Measurements from ENCODE around the gene ODR4. TPM values are rescaled to one million over a fixed set of nuclear protein-coding genes. Genes with fewer than 3 reads are reported as not detected.
"Not testable (repeated sequence)": the region's sequence is repeated elsewhere in the genome, so short reads cannot be mapped to it uniquely, and the experiment has no call there.

Gene ODR4
- total and polyA plus RNA-seq, 2 experiments from 2014 or later: 22.8 to 29.2 TPM

DNA sequence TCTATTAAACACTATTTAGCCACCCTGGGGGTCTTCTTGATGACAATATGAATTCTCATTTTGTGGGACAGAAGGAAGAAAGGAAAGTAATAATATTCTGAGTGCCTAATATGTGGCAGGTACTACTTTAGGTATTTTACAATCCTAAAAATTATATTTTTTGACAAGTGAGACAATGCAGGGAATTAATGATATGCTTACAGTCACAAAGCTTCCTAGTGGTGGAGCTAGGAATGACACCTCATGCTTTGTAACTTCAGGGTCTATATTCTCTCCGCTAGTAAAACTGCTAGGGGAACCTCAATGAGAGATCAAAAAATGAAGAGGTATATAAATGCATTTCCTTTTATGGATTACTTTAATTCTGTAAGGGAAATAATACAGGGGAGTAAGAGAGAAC, 44.9 kb upstream of the ODR4 start:
- WGBS (ENCODE audit: low lambda C conversion rate, missing lambda C conversion rate): 100% methylated on average over 1 of the region's 1 CpG
- Histone ChIP-seq H4K20me1 (ENCODE audit: insufficient read depth, poor library complexity, severe bottlenecking) (peaks cover 5% of the 10 kb centered on the region), H3K4me2 (no peak overlapping the region), H3K36me3 (replicated peaks; ENCODE audit: insufficient read depth, low read depth) (no peaks in the 10 kb centered on the region), H3K4me3 (no peak overlapping the region), H3K27ac (no peak overlapping the region), H3K79me2 (no peaks in the 10 kb centered on the region), H3K9me3 (ENCODE audit: low read depth) (no peaks in the 10 kb centered on the region), H2AFZ (no peak overlapping the region), H3K9me2 (replicated peaks; ENCODE audit: insufficient read depth) (no peaks in the 10 kb centered on the region), H3K4me1 (ENCODE audit: insufficient read depth) (no peaks in the 10 kb centered on the region), H3K27me3 (no peaks in the 10 kb centered on the region)
- TF ChIP-seq, protein P1, sequence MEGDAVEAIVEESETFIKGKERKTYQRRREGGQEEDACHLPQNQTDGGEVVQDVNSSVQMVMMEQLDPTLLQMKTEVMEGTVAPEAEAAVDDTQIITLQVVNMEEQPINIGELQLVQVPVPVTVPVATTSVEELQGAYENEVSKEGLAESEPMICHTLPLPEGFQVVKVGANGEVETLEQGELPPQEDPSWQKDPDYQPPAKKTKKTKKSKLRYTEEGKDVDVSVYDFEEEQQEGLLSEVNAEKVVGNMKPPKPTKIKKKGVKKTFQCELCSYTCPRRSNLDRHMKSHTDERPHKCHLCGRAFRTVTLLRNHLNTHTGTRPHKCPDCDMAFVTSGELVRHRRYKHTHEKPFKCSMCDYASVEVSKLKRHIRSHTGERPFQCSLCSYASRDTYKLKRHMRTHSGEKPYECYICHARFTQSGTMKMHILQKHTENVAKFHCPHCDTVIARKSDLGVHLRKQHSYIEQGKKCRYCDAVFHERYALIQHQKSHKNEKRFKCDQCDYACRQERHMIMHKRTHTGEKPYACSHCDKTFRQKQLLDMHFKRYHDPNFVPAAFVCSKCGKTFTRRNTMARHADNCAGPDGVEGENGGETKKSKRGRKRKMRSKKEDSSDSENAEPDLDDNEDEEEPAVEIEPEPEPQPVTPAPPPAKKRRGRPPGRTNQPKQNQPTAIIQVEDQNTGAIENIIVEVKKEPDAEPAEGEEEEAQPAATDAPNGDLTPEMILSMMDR (IDR thresholded peaks at IDR 0.05; ENCODE audit: poor library complexity): peak; percentile 12
- no peak for TF ChIP-seq EZH2phosphoT487 (IDR thresholded peaks at IDR 0.05; ENCODE audit: low read depth, severe bottlenecking, unreplicated experiment)
- TF ChIP-seq EZH2 (IDR thresholded peaks at IDR 0.05; ENCODE audit: borderline replicate concordance): no peak
- no peak for DNase-seq (ENCODE audit: low spot score)

DNA sequence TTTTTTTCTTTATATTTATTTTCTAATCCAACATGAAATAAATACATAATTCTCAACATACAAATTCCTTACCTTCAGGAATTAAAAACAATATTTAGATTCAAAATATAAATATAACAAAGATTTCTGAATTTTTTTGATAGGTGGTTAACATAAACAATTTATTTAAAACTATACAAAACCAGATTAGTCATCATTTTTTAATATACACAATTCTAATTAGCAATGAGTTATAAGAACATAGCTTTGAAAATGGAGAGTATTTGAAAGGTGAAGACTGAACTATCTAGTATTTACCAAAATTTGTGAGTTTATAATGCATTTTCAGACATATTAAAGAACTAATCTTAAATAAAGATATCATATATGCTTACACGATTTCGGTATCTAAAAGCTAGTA, 38.1 kb upstream of the ODR4 start:
- Histone ChIP-seq H3K9me2 (replicated peaks; ENCODE audit: insufficient read depth) (no peaks in the 10 kb centered on the region), H3K79me2 (no peaks in the 10 kb centered on the region), H3K4me3 (no peak overlapping the region), H3K4me2 (no peak overlapping the region), H3K27ac (no peak overlapping the region), H2AFZ (no peak overlapping the region), H3K27me3 (no peaks in the 10 kb centered on the region), H3K9me3 (ENCODE audit: low read depth) (no peaks in the 10 kb centered on the region), H3K4me1 (ENCODE audit: insufficient read depth) (no peaks in the 10 kb centered on the region), H4K20me1 (ENCODE audit: insufficient read depth, poor library complexity, severe bottlenecking) (no peaks in the 10 kb centered on the region), H3K36me3 (replicated peaks; ENCODE audit: insufficient read depth, low read depth) (no peaks in the 10 kb centered on the region)
- DNase-seq (ENCODE audit: low spot score): no peak
- WGBS (ENCODE audit: low lambda C conversion rate, missing lambda C conversion rate): 97% methylated on average over 2 of the region's 2 CpGs
- TF ChIP-seq EZH2 (IDR thresholded peaks at IDR 0.05; ENCODE audit: borderline replicate concordance) (no peak), EZH2phosphoT487 (IDR thresholded peaks at IDR 0.05; ENCODE audit: low read depth, severe bottlenecking, unreplicated experiment) (no peak)
- TF ChIP-seq, protein P1 (IDR thresholded peaks at IDR 0.05; ENCODE audit: poor library complexity): no peak

DNA sequence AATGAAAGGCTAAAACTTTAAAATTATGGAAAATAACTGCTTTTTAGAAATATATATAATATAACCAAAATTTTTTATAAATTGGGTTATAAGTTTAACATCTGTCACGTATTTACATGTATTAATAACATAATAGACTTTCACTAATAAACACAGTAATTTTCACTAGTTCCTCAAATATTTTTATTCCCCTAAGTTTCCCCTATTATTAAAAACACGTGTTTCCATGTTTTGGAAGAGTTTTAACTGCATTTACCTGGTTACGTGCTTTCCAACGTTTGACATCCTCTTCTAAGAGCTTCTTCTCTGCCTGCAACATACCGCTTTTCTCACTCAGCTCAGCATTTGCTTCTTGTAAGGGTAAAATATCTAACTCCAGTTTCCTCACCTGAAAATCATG, 34.9 kb upstream of the ODR4 start:
- Histone ChIP-seq H3K4me2 (no peak overlapping the region), H3K79me2 (no peaks in the 10 kb centered on the region), H3K4me1 (ENCODE audit: insufficient read depth) (no peaks in the 10 kb centered on the region), H3K27me3 (no peaks in the 10 kb centered on the region), H3K36me3 (replicated peaks; ENCODE audit: insufficient read depth, low read depth) (no peaks in the 10 kb centered on the region), H3K27ac (no peak overlapping the region), H3K9me3 (ENCODE audit: low read depth) (no peaks in the 10 kb centered on the region), H3K9me2 (replicated peaks; ENCODE audit: insufficient read depth) (no peaks in the 10 kb centered on the region), H3K4me3 (no peak overlapping the region), H2AFZ (no peak overlapping the region), H4K20me1 (ENCODE audit: insufficient read depth, poor library complexity, severe bottlenecking) (no peaks in the 10 kb centered on the region)
- WGBS (ENCODE audit: low lambda C conversion rate, missing lambda C conversion rate): 86% methylated on average over 5 of the region's 5 CpGs
- no peak for DNase-seq (ENCODE audit: low spot score)
- TF ChIP-seq, protein P1 (IDR thresholded peaks at IDR 0.05; ENCODE audit: poor library complexity): no peak
- TF ChIP-seq EZH2 (IDR thresholded peaks at IDR 0.05; ENCODE audit: borderline replicate concordance) (no peak), EZH2phosphoT487 (IDR thresholded peaks at IDR 0.05; ENCODE audit: low read depth, severe bottlenecking, unreplicated experiment) (no peak)

DNA sequence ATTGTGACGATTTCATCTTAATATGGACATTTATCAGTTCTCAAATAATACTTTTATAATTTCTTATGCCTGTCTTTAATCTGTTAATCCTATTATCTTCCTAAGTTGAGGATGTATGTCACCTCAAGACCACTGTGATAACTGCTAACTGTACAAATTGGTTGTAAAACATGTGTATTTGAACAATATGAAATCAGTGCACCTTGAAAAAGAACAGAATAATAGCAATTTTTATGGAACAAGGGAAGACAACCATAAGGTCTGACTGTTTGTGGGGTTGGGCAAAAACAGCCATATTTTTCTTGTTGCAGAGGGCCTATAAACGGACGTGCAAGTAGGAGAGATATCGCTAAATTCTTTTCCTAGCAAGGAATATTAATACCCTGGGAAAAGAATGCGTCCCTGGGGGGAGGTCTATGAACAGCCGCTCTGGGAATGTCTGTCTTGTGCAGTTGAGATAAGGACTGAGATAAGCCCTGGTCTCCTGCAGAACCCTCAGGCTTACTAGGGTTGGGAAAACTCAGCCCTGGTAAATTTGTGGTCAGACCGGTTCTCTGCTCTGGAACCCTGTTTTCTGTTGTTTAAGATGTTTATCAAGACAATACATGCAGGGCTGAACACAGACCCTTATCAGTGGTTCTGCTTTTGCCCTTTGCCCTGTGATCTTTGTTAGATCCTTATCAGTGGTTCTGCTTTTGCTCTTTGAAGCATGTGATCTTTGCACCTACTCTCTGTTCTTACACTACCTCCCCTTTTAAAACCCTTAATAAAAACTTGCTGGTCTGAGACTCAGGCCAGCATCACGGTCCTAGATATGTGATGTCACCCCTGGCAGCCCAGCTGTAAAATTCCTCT, 27.6 kb upstream of the ODR4 start:
- not testable (repeated sequence) for H3K9me2 ChIP-seq (replicated peaks; ENCODE audit: insufficient read depth); H3K27ac ChIP-seq; H3K4me2 ChIP-seq; H3K9me3 ChIP-seq (ENCODE audit: low read depth); H3K4me1 ChIP-seq (ENCODE audit: insufficient read depth); H4K20me1 ChIP-seq (ENCODE audit: insufficient read depth, poor library complexity, severe bottlenecking); H3K79me2 ChIP-seq; H3K27me3 ChIP-seq; H2AFZ ChIP-seq; H3K4me3 ChIP-seq
- H3K36me3 ChIP-seq (replicated peaks; ENCODE audit: insufficient read depth, low read depth): peaks cover 13% of the 10 kb centered on the region
- WGBS (ENCODE audit: low lambda C conversion rate, missing lambda C conversion rate): 54% methylated on average over 8 of the region's 8 CpGs
- DNase-seq (ENCODE audit: low spot score): peak; percentile 13
